Measurements from ENCODE around the gene PPP1R26. TPM values are rescaled to one million over a fixed set of nuclear protein-coding genes. Genes with fewer than 3 reads are reported as not detected.

PPP1R26 gene
- total and polyA plus RNA-seq, 2 experiments from 2014 or later: 10.7 to 49.8 TPM

DNA sequence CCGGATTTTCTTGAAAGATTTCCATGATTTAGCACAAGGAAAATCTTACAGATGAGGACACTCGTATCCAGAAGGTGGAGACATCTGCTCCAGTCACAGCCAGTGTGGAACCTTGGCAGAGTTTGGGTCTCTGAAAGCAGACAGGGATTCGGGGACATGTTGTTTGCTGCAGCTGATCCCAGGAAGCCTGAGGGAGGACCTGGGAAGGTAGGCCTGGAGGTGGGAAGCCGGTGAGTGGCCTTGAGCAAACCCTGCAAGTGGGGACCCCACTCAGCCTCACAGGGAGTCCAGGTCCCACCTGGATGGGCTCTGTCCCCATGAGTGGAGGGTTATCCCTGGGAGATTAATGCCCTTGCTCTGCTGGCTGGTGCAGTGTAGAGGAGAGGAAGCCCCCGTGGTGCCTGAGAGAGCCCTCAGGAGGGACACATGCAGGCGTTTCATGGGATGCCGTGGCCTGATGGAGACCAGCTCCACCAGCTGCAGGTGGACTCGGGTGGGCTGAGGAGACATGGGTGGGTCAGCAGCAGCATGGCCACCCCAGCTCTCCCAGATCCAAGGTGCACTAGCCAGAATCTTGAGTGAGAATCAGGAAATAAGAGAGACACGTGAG lies 28.7 kb downstream of the PPP1R26 start:
- ATAC-seq (no peak), DNase-seq (ENCODE audit: low spot score) (no peak)
- peaks cover 8% of the 10 kb centered on the region for H3K27me3 Mint-ChIP-seq (ENCODE audit: insufficient read depth, low read depth, poor library complexity)

More for the DNA sequence above, 28.7 kb downstream of the PPP1R26 start:
- Histone ChIP-seq H4K20me1 (replicated peaks; ENCODE audit: insufficient read depth) (no peaks in the 10 kb centered on the region), H3K9me2 (ENCODE audit: insufficient read depth) (no peaks in the 10 kb centered on the region), H3F3A (replicated peaks; ENCODE audit: low read depth) (no peaks in the 10 kb centered on the region), H3K4me1 (ENCODE audit: insufficient read depth) (no peaks in the 10 kb centered on the region), H3K79me2 (replicated peaks; ENCODE audit: insufficient read depth) (no peaks in the 10 kb centered on the region), H2AFZ (no peak overlapping the region), H3K4me3 (no peak overlapping the region), H3K27me3 (ENCODE audit: insufficient read depth) (no peaks in the 10 kb centered on the region), H3K27ac (ENCODE audit: low read depth) (no peak overlapping the region), H3K36me3 (ENCODE audit: insufficient read depth) (0 out of 2 replicates have a peak, but pooled peaks cover 4% of the 10 kb centered on the region), H3K4me2 (no peak overlapping the region)
- Mint-ChIP-seq H3K27ac (no peak overlapping the region), H3K9me3 (no peaks in the 10 kb centered on the region; the same call in 2 of the 3 replicates), H3K4me3 (no peak overlapping the region), H3K4me1 (peaks cover 4% of the 10 kb centered on the region; the same call in 2 of the 3 replicates), H3K36me3 (ENCODE audit: low read depth) (peaks cover 19% of the 10 kb centered on the region)
- no peak for TF ChIP-seq POLR2AphosphoS5 (IDR thresholded peaks at IDR 0.05; ENCODE audit: low read depth)
- no peak for TF ChIP-seq STAT1 (IDR thresholded peaks at IDR 0.05; ENCODE audit: unreplicated experiment)
- TF ChIP-seq JUNB (IDR thresholded peaks at IDR 0.05; ENCODE audit: unreplicated experiment): no peak
- TF ChIP-seq ZNF331 (CRISPR knock-in tag; IDR thresholded peaks at IDR 0.05; ENCODE audit: low read depth): no peak
- no peak for TF ChIP-seq NANOG (IDR thresholded peaks at IDR 0.05; ENCODE audit: borderline replicate concordance)
- TF ChIP-seq ZNF114 (CRISPR knock-in tag; IDR thresholded peaks at IDR 0.05): no peak
- TF ChIP-seq ZNF462 (CRISPR knock-in tag; IDR thresholded peaks at IDR 0.05): no peak
- TF ChIP-seq CREB1 (CRISPR knock-in tag; IDR thresholded peaks at IDR 0.05; ENCODE audit: low read depth): no peak
- no peak for TF ChIP-seq ETS1 (IDR thresholded peaks at IDR 0.05)
- TF ChIP-seq CTCF (conservative IDR thresholded peaks at IDR 0.05; ENCODE audit: low read depth in 2 of 2): no peak

Data from GM23338 (cell line).